ENCODE data around the gene PRSS22. TPM values are rescaled to one million over a fixed set of nuclear protein-coding genes. Genes with fewer than 3 reads are reported as not detected.

Gene PRSS22
- total RNA-seq, 1 donor: not detected

- no peak overlapping the region for H3K4me3 ChIP-seq (ENCODE audit: low read depth, low read length)
- TF ChIP-seq CTCF (IDR thresholded peaks at IDR 0.05; ENCODE audit: insufficient read depth, low read length): no peak
- DNase-seq (ENCODE audit: low read depth): no peak
Observed at GRCh38 chr16:2808181-2808580, 49.8 kb downstream of the PRSS22 start.

- H3K4me3 ChIP-seq (ENCODE audit: low read depth, low read length): no peak overlapping the region
- no peak for DNase-seq (ENCODE audit: low read depth)
- TF ChIP-seq CTCF (IDR thresholded peaks at IDR 0.05; ENCODE audit: insufficient read depth, low read length): no peak
Observed at GRCh38 chr16:2806286-2806685, 51.7 kb downstream of the PRSS22 start.

- no peak for DNase-seq (ENCODE audit: low read depth)
- TF ChIP-seq CTCF (IDR thresholded peaks at IDR 0.05; ENCODE audit: insufficient read depth, low read length): no peak
- no peak overlapping the region for H3K4me3 ChIP-seq (ENCODE audit: low read depth, low read length)
Observed at GRCh38 chr16:2804728-2805127, 53.2 kb downstream of the PRSS22 start.

GRCh38 chr16:2803545-2804195 lies 54.3 kb downstream of the PRSS22 start:
- H3K4me3 ChIP-seq (ENCODE audit: low read depth, low read length): no peak overlapping the region
- no peak for DNase-seq (ENCODE audit: low read depth)

More at GRCh38 chr16:2803545-2804195, 54.3 kb downstream of the PRSS22 start:
- TF ChIP-seq CTCF (IDR thresholded peaks at IDR 0.05; ENCODE audit: insufficient read depth, low read length): no peak

Other genes starting within 250 kb of the PRSS22 start
- 14.1 and 16.4 TPM in 2 replicates for gene KCTD5, start 175.6 kb downstream of the PRSS22 start, total RNA-seq (ENCODE audit: low replicate concordance)
- gene PRSS27, start 137.9 kb downstream of the PRSS22 start, total RNA-seq (ENCODE audit: low replicate concordance): 0.65 and 1.3 TPM in 2 replicates
- gene SRRM2, start 105.5 kb downstream of the PRSS22 start, total RNA-seq (ENCODE audit: low replicate concordance): 77.1 and 96.3 TPM in 2 replicates
- gene ELOB, start 80.9 kb downstream of the PRSS22 start, total RNA-seq (ENCODE audit: low replicate concordance): 37.6 and 316 TPM in 2 replicates
- not detected in 2 replicates for gene PRSS33, start 70.6 kb downstream of the PRSS22 start, total RNA-seq (ENCODE audit: low replicate concordance)
- not detected in 2 replicates for gene PRSS41, start 59.7 kb downstream of the PRSS22 start, total RNA-seq (ENCODE audit: low replicate concordance)
- 0.27 and 0.49 TPM in 2 replicates for gene PRSS21, start 40.9 kb downstream of the PRSS22 start, total RNA-seq (ENCODE audit: low replicate concordance)
- 0.27 and 1.4 TPM in 2 replicates for gene ZG16B, start 27.9 kb downstream of the PRSS22 start, total RNA-seq (ENCODE audit: low replicate concordance)
- 48.9 and 56.4 TPM in 2 replicates for gene FLYWCH2, start 25.0 kb upstream of the PRSS22 start, total RNA-seq (ENCODE audit: low replicate concordance)
- gene FLYWCH1, start 53.8 kb upstream of the PRSS22 start, total RNA-seq (ENCODE audit: low replicate concordance): 31.3 and 37.4 TPM in 2 replicates
- not detected in 2 replicates for gene KREMEN2, start 106.1 kb upstream of the PRSS22 start, total RNA-seq (ENCODE audit: low replicate concordance)
- gene PAQR4, start 111.2 kb upstream of the PRSS22 start, total RNA-seq (ENCODE audit: low replicate concordance): 0.16 and 13.8 TPM in 2 replicates
- 1.5 and 24.5 TPM in 2 replicates for gene PKMYT1, start 122.3 kb upstream of the PRSS22 start, total RNA-seq (ENCODE audit: low replicate concordance)
- not detected in 2 replicates for gene CLDN9, start 154.8 kb upstream of the PRSS22 start, total RNA-seq (ENCODE audit: low replicate concordance)
- gene CLDN6, start 160.0 kb upstream of the PRSS22 start, total RNA-seq (ENCODE audit: low replicate concordance): 1.1 TPM in 1 of 2 replicates, not detected in the other
- gene TNFRSF12A, start 162.2 kb upstream of the PRSS22 start, total RNA-seq (ENCODE audit: low replicate concordance): 26.7 and 124 TPM in 2 replicates
- gene HCFC1R1, start 165.8 kb upstream of the PRSS22 start, total RNA-seq (ENCODE audit: low replicate concordance): 40.6 and 45.6 TPM in 2 replicates
- gene THOC6, start 165.9 kb upstream of the PRSS22 start, total RNA-seq (ENCODE audit: low replicate concordance): 16.3 and 30.2 TPM in 2 replicates
- gene BICDL2, start 178.8 kb upstream of the PRSS22 start, total RNA-seq (ENCODE audit: low replicate concordance): not detected in 2 replicates
- gene MMP25, start 188.4 kb upstream of the PRSS22 start, total RNA-seq (ENCODE audit: low replicate concordance): not detected in 2 replicates
- gene IL32, start 207.5 kb upstream of the PRSS22 start, total RNA-seq (ENCODE audit: low replicate concordance): 7.6 and 7.8 TPM in 2 replicates
- not detected in 2 replicates for gene ZSCAN10, start 241.1 kb upstream of the PRSS22 start, total RNA-seq (ENCODE audit: low replicate concordance)